ENCODE results near the gene ARHGAP18. TPM values are rescaled to one million over a fixed set of nuclear protein-coding genes. Genes with fewer than 3 reads are reported as not detected.

Gene ARHGAP18
- total and polyA plus RNA-seq, 10 of the 15 experiments (the other 5 are each of a cell fraction or from before 2014, with no cell fraction given): 18.2 to 52.2 (median 31.7) TPM

GRCh38 chr6:129660346-129660676 lies 49.7 kb downstream of the ARHGAP18 start (continued):
- TF ChIP-seq BCL3 (IDR thresholded peaks at IDR 0.05; ENCODE audit: borderline replicate concordance, insufficient read depth, low read depth, low read length, poor library complexity, severe bottlenecking) (no peak), RELA (IDR thresholded peaks at IDR 0.05; ENCODE audit: borderline replicate concordance, partially characterized antibody) (no peak), E2F8 (IDR thresholded peaks at IDR 0.05; ENCODE audit: low read depth, partially characterized antibody) (no peak), NR2C1 (IDR thresholded peaks at IDR 0.05) (no peak), SREBF1 (IDR thresholded peaks at IDR 0.05; ENCODE audit: low read length) (no peak), IRF3 (IDR thresholded peaks at IDR 0.05) (no peak), RBBP5 (conservative IDR thresholded peaks at IDR 0.05) (no peak)

Data from GM12878 (cell line).